Measurements from ENCODE around the gene FAM81A.

FAM81A gene

GRCh38 chr15:59548501-59549226 lies 110.7 kb downstream of the FAM81A start:
- no peaks in the 10 kb centered on the region for H3K36me3 ChIP-seq (ENCODE audit: control insufficient read depth, low read depth, low read length)
- H3K4me3 ChIP-seq (ENCODE audit: low read length): no peak overlapping the region
- peaks cover 58% of the 10 kb centered on the region for H3K27me3 ChIP-seq (ENCODE audit: control insufficient read depth, insufficient read depth, low read length)
- H3K27ac ChIP-seq (ENCODE audit: low read length): no peak overlapping the region
- H3K9me3 ChIP-seq (ENCODE audit: control insufficient read depth, low read depth, low read length): no peaks in the 10 kb centered on the region
- no peak overlapping the region for H3K9ac ChIP-seq (ENCODE audit: low read length)
- H3K4me1 ChIP-seq (ENCODE audit: control insufficient read depth, low read depth, low read length): peaks cover 13% of the 10 kb centered on the region

- Histone ChIP-seq H3K9me3 (ENCODE audit: control insufficient read depth, low read depth, low read length) (no peaks in the 10 kb centered on the region), H3K27ac (ENCODE audit: low read length) (no peak overlapping the region), H3K9ac (ENCODE audit: low read length) (no peak overlapping the region), H3K36me3 (ENCODE audit: control insufficient read depth, low read depth, low read length) (no peaks in the 10 kb centered on the region), H3K4me1 (ENCODE audit: control insufficient read depth, low read depth, low read length) (peaks cover 13% of the 10 kb centered on the region), H3K27me3 (ENCODE audit: control insufficient read depth, insufficient read depth, low read length) (peaks cover 49% of the 10 kb centered on the region), H3K4me3 (ENCODE audit: low read length) (no peak overlapping the region)
These were observed 111.6 kb downstream of the FAM81A start for GRCh38 chr15:59549301-59550185.

GRCh38 chr15:59550530-59550929 lies 112.5 kb downstream of the FAM81A start:
- Histone ChIP-seq H3K4me1 (ENCODE audit: control insufficient read depth, low read depth, low read length) (peaks cover 13% of the 10 kb centered on the region), H3K27ac (ENCODE audit: low read length) (no peak overlapping the region), H3K36me3 (ENCODE audit: control insufficient read depth, low read depth, low read length) (no peaks in the 10 kb centered on the region), H3K4me3 (ENCODE audit: low read length) (no peak overlapping the region), H3K9ac (ENCODE audit: low read length) (no peak overlapping the region), H3K27me3 (ENCODE audit: control insufficient read depth, insufficient read depth, low read length) (peaks cover 44% of the 10 kb centered on the region), H3K9me3 (ENCODE audit: control insufficient read depth, low read depth, low read length) (no peaks in the 10 kb centered on the region)

- H3K9me3 ChIP-seq (ENCODE audit: control insufficient read depth, low read depth, low read length): no peaks in the 10 kb centered on the region
- peaks cover 10% of the 10 kb centered on the region for H3K4me1 ChIP-seq (ENCODE audit: control insufficient read depth, low read depth, low read length)
- H3K4me3 ChIP-seq (ENCODE audit: low read length): no peak overlapping the region
- H3K9ac ChIP-seq (ENCODE audit: low read length): no peak overlapping the region
- no peak overlapping the region for H3K27ac ChIP-seq (ENCODE audit: low read length)
- H3K36me3 ChIP-seq (ENCODE audit: control insufficient read depth, low read depth, low read length): no peaks in the 10 kb centered on the region
- peaks cover 41% of the 10 kb centered on the region for H3K27me3 ChIP-seq (ENCODE audit: control insufficient read depth, insufficient read depth, low read length)
These were observed 113.0 kb downstream of the FAM81A start for GRCh38 chr15:59550956-59551355.

- H3K27me3 ChIP-seq (ENCODE audit: control insufficient read depth, insufficient read depth, low read length): peaks cover 9% of the 10 kb centered on the region
- peaks cover 10% of the 10 kb centered on the region for H3K4me1 ChIP-seq (ENCODE audit: control insufficient read depth, low read depth, low read length)
- H3K36me3 ChIP-seq (ENCODE audit: control insufficient read depth, low read depth, low read length): no peaks in the 10 kb centered on the region
- no peak overlapping the region for H3K27ac ChIP-seq (ENCODE audit: low read length)
- H3K9me3 ChIP-seq (ENCODE audit: control insufficient read depth, low read depth, low read length): no peaks in the 10 kb centered on the region
- no peak overlapping the region for H3K9ac ChIP-seq (ENCODE audit: low read length)
- H3K4me3 ChIP-seq (ENCODE audit: low read length): no peak overlapping the region
These were observed 116.1 kb downstream of the FAM81A start for GRCh38 chr15:59553879-59554735.

- peaks cover 2% of the 10 kb centered on the region for H3K4me1 ChIP-seq (ENCODE audit: control insufficient read depth, low read depth, low read length)
These were observed 117.7 kb downstream of the FAM81A start for GRCh38 chr15:59555696-59556095.

GRCh38 chr15:59556380-59556779 lies 118.4 kb downstream of the FAM81A start:
- Histone ChIP-seq H3K9ac (ENCODE audit: low read length) (no peak overlapping the region), H3K4me1 (ENCODE audit: control insufficient read depth, low read depth, low read length) (no peaks in the 10 kb centered on the region), H3K36me3 (ENCODE audit: control insufficient read depth, low read depth, low read length) (no peaks in the 10 kb centered on the region), H3K9me3 (ENCODE audit: control insufficient read depth, low read depth, low read length) (no peaks in the 10 kb centered on the region), H3K27ac (ENCODE audit: low read length) (no peak overlapping the region), H3K27me3 (ENCODE audit: control insufficient read depth, insufficient read depth, low read length) (no peaks in the 10 kb centered on the region), H3K4me3 (ENCODE audit: low read length) (no peak overlapping the region)

More at GRCh38 chr15:59555696-59556095, 117.7 kb downstream of the FAM81A start:
- Histone ChIP-seq H3K36me3 (ENCODE audit: control insufficient read depth, low read depth, low read length) (no peaks in the 10 kb centered on the region), H3K4me3 (ENCODE audit: low read length) (no peak overlapping the region), H3K9ac (ENCODE audit: low read length) (no peak overlapping the region), H3K27me3 (ENCODE audit: control insufficient read depth, insufficient read depth, low read length) (peaks cover 5% of the 10 kb centered on the region), H3K9me3 (ENCODE audit: control insufficient read depth, low read depth, low read length) (no peaks in the 10 kb centered on the region), H3K27ac (ENCODE audit: low read length) (no peak overlapping the region)

- Histone ChIP-seq H3K4me3 (ENCODE audit: low read length) (no peak overlapping the region), H3K4me1 (ENCODE audit: control insufficient read depth, low read depth, low read length) (no peaks in the 10 kb centered on the region), H3K36me3 (ENCODE audit: control insufficient read depth, low read depth, low read length) (no peaks in the 10 kb centered on the region), H3K27ac (ENCODE audit: low read length) (no peak overlapping the region), H3K9me3 (ENCODE audit: control insufficient read depth, low read depth, low read length) (no peaks in the 10 kb centered on the region), H3K9ac (ENCODE audit: low read length) (no peak overlapping the region), H3K27me3 (ENCODE audit: control insufficient read depth, insufficient read depth, low read length) (no peaks in the 10 kb centered on the region)
These were observed 119.6 kb downstream of the FAM81A start for GRCh38 chr15:59557581-59557980.

GRCh38 chr15:59558851-59559250 lies 120.9 kb downstream of the FAM81A start:
- H3K4me3 ChIP-seq (ENCODE audit: low read length): no peak overlapping the region
- H3K9me3 ChIP-seq (ENCODE audit: control insufficient read depth, low read depth, low read length): no peaks in the 10 kb centered on the region
- H3K4me1 ChIP-seq (ENCODE audit: control insufficient read depth, low read depth, low read length): no peaks in the 10 kb centered on the region
- H3K27me3 ChIP-seq (ENCODE audit: control insufficient read depth, insufficient read depth, low read length): no peaks in the 10 kb centered on the region
- H3K27ac ChIP-seq (ENCODE audit: low read length): no peak overlapping the region
- no peak overlapping the region for H3K9ac ChIP-seq (ENCODE audit: low read length)
- H3K36me3 ChIP-seq (ENCODE audit: control insufficient read depth, low read depth, low read length): no peaks in the 10 kb centered on the region

GRCh38 chr15:59561547-59561946 lies 123.6 kb downstream of the FAM81A start:
- Histone ChIP-seq H3K27ac (ENCODE audit: low read length) (no peak overlapping the region), H3K4me3 (ENCODE audit: low read length) (no peak overlapping the region), H3K9me3 (ENCODE audit: control insufficient read depth, low read depth, low read length) (no peaks in the 10 kb centered on the region), H3K27me3 (ENCODE audit: control insufficient read depth, insufficient read depth, low read length) (no peaks in the 10 kb centered on the region), H3K9ac (ENCODE audit: low read length) (no peak overlapping the region), H3K36me3 (ENCODE audit: control insufficient read depth, low read depth, low read length) (no peaks in the 10 kb centered on the region), H3K4me1 (ENCODE audit: control insufficient read depth, low read depth, low read length) (no peaks in the 10 kb centered on the region)
